AG04449 (cell line): ENCODE data around the gene EXOSC2.

Source experiments
- CTCF ChIA-PET: fragments of 350-600 bp; formaldehyde crosslinking; extraction: SDS; loops from one replicate; lab custom pipeline; 2021; ENCODE audit warnings: antibody characterized with exemption; lab: Yijun Ruan, JAX
- POLR2A ChIA-PET: fragments of 400-600, 350-600 bp; formaldehyde crosslinking; extraction: SDS; loops from one replicate; lab custom pipeline; 2020; ENCODE audit warnings: antibody characterized with exemption, inconsistent platforms; lab: Yijun Ruan, JAX
- DNase-seq: peaks from one replicate; pipeline ENCODE4 v3.0.0-alpha.2; 2010; ENCODE audit warnings: low read depth, low spot score
- H3K4me3 ChIP-seq: 2 replicates; pipeline ENCODE4 v1.5.1; 2011; ENCODE audit warnings: low read depth, mild to moderate bottlenecking, control low read depth, low read length
- TF ChIP-seq, protein P1 (sequence below): IDR thresholded peaks from one replicate; pipeline ENCODE4 v1.5.1; 2011; ENCODE audit warnings: mild to moderate bottlenecking, moderate library complexity, low read length, control low read depth, inconsistent platforms; ENCODE audit not compliant: insufficient read depth; ENCODE audit errors: missing control alignments

Gene EXOSC2

GRCh38 chr9:130663258-130663976, 30.2 kb upstream of the EXOSC2 start:
- CTCF ChIA-PET, result interaction anchor here (0.8 to 1.9 kb wide), 2 partner anchors 19 to 317 kb away, joined by 3 to 8 read pairs; no protein-coding TSS in a partner anchor
- no peak for DNase-seq
- H3K4me3 ChIP-seq, result no peak overlapping the region
- TF ChIP-seq, protein P1, sequence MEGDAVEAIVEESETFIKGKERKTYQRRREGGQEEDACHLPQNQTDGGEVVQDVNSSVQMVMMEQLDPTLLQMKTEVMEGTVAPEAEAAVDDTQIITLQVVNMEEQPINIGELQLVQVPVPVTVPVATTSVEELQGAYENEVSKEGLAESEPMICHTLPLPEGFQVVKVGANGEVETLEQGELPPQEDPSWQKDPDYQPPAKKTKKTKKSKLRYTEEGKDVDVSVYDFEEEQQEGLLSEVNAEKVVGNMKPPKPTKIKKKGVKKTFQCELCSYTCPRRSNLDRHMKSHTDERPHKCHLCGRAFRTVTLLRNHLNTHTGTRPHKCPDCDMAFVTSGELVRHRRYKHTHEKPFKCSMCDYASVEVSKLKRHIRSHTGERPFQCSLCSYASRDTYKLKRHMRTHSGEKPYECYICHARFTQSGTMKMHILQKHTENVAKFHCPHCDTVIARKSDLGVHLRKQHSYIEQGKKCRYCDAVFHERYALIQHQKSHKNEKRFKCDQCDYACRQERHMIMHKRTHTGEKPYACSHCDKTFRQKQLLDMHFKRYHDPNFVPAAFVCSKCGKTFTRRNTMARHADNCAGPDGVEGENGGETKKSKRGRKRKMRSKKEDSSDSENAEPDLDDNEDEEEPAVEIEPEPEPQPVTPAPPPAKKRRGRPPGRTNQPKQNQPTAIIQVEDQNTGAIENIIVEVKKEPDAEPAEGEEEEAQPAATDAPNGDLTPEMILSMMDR, result no peak
- POLR2A ChIA-PET, result no interaction called here

- no peak for DNase-seq
- H3K4me3 ChIP-seq, result no peak overlapping the region
- ChIA-PET POLR2A (no interaction called here), CTCF (interaction anchor here (0.8 to 1.9 kb wide), 2 partner anchors 19 to 318 kb away, joined by 3 to 8 read pairs; no protein-coding TSS in a partner anchor)
- TF ChIP-seq, protein P1, result no peak
These were observed 29.7 kb upstream of the EXOSC2 start for GRCh38 chr9:130663977-130664250.

- POLR2A ChIA-PET, result no interaction called here
- no peak for DNase-seq
- CTCF ChIA-PET, result interaction anchor here (0.7 kb wide), 1 partner anchor 18 kb away, joined by 3 read pairs; no protein-coding TSS in a partner anchor
- TF ChIP-seq, protein P1, result no peak
- no peak within 1 kb of the TSS for H3K4me3 ChIP-seq
These were observed 29.1 kb upstream of the EXOSC2 start, which contains the start of gene PRDM12 for GRCh38 chr9:130664251-130665028. TSS of gene PRDM12 (plus strand) at chr9:130664594. CDS start at chr9:130664654, 60 bp downstream.

DNA sequence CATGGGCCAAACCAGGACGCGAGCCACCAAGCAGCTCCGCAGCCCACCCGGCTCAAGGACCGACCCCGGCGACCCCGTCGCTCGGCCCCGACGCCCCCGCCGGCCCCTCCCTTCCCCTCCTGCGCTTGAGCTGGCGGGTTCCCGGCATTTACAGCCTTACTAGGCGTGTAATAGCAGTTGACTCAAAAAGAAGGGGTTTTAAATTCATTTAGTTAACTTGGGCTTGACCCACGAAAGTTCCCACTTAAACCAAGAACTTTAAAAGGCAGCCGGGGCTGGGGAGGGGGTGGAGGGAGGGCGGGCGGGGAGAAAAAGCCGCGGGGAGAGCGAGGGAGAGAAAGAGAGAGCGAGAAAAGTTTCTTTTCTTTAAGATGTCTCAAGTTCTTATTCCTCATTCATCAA, 28.6 kb upstream of the EXOSC2 start:
- no peak overlapping the region for H3K4me3 ChIP-seq
- ChIA-PET CTCF (interaction anchor here (1.2 kb wide), 1 partner anchor 17 kb away, joined by 10 read pairs; no protein-coding TSS in a partner anchor), POLR2A (no interaction called here)
- TF ChIP-seq, protein P1, result no peak
- DNase-seq, result no peak

DNA sequence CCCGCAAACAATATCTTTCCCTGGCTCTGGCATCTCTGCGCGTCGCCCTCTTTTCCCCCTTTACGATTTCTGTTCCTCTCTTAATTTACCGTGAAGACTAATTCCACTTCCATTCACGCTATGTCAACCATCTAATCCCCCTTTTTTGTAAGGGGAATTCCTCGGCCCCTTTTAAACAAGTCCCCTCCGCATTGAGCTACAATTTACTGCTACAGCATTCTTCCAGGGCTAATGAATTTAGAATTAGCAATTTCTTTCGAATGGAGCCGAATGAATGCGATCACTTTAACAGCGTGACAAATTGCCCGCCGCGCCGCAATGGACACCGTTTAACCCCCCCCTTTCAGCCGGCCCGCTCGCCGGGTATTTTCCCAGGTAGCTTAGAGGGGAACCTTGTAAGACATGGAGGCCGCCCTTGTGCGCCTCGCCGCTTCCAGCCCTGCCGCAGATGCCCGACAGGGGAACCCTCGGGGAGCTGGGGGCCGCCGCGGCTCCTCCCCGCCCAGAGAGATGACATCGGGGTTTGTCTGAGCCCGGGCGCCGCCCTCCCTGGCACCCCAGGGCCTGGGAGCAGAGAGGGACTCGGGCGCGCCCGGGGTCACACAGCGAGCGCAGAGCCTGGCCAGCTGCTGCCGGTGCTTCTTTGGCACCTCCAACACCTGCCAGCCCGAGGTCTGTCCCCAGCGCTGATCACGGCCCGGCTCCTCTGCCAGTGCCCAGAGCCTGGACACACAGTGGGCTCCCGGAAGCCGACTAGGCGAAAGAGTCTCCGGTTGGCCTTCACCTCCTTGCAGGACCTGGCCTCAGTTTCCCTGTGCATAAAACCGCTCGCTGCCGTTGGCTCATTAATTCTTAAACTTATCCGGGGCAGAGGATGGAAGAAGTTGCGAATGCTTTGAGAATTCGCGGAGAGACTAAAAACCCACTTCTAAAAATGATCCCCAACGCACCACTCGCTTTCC, 27.9 kb upstream of the EXOSC2 start:
- ChIA-PET CTCF (interaction anchor here (1.2 kb wide), 2 partner anchors 17 to 19 kb away, joined by 4 to 10 read pairs; no protein-coding TSS in a partner anchor), POLR2A (no interaction called here)
- DNase-seq, result no peak
- TF ChIP-seq, protein P1, result no peak
- no peak overlapping the region for H3K4me3 ChIP-seq
